H1 (cell line): ENCODE data around the gene PPY. TPM values are rescaled to one million over a fixed set of nuclear protein-coding genes. Genes with fewer than 3 reads are reported as not detected.

Experiments used
- CTCF ChIA-PET: fragments of 300-600 bp; sonication (Branson Sonifier 250); formaldehyde crosslinking; loops from one replicate; lab custom pipeline; 2021; ENCODE audit not compliant: partially characterized antibody; lab: Charles Lee
- POLR2A ChIA-PET: fragments of 300-600 bp; sonication (Branson Sonifier 250); formaldehyde crosslinking; loops from one replicate; lab custom pipeline; 2021; ENCODE audit warnings: inconsistent platforms; ENCODE audit not compliant: partially characterized antibody; lab: Charles Lee
- DNase-seq, 2 experiments: peaks; one replicate each; pipeline versions ENCODE4 v3.0.0 to v3.0.0-alpha.2; 2010 to 2022; ENCODE audit warnings: low spot score in 2 of 2, low read depth in 1 of 2, mixed read lengths in 1 of 2
- FAIRE-seq: peaks from 2 replicates; lab custom pipeline; 2011; peaks lifted over from hg19 to GRCh38; lab: Jason Lieb, UNC
- H2AFZ ChIP-seq: 2 replicates; pipeline ENCODE4 v1.8.1; 2012; ENCODE audit warnings: low read length, inconsistent platforms
- H2AK5ac ChIP-seq: 2 replicates; pipeline ENCODE4 v1.6.1; 2013; ENCODE audit warnings: low read depth, low read length
- H2BK120ac ChIP-seq: replicated peaks from 2 replicates; pipeline ENCODE3; 2013; ENCODE audit warnings: low read depth, low read length, inconsistent platforms
- H2BK12ac ChIP-seq: 2 replicates; pipeline ENCODE4 v1.6.1; 2013; ENCODE audit warnings: low read depth, low read length
- H2BK15ac ChIP-seq: 2 replicates; pipeline ENCODE4 v1.6.1; 2013; ENCODE audit warnings: low read length
- H2BK20ac ChIP-seq: 2 replicates; pipeline ENCODE4 v1.6.1; 2013; ENCODE audit warnings: low read length
- H2BK5ac ChIP-seq: 2 replicates; pipeline ENCODE4 v1.6.1; 2013; ENCODE audit warnings: low read depth, low read length
- H3K14ac ChIP-seq: 2 replicates; pipeline ENCODE4 v1.6.1; 2013; ENCODE audit warnings: inconsistent platforms; ENCODE audit not compliant: insufficient read length
- H3K18ac ChIP-seq: 2 replicates; pipeline ENCODE4 v1.6.1; 2013; ENCODE audit warnings: low read length; ENCODE audit errors: extremely low read depth
- H3K23ac ChIP-seq: 2 replicates; pipeline ENCODE4 v1.6.1; 2013; ENCODE audit warnings: inconsistent platforms; ENCODE audit not compliant: insufficient read length
- H3K23me2 ChIP-seq: 2 replicates; pipeline ENCODE4 v1.6.1; 2013; ENCODE audit warnings: low read depth, low read length
- H3K27ac ChIP-seq: 2 replicates; pipeline ENCODE4 v1.6.1; 2011; ENCODE audit warnings: low read depth, low read length, inconsistent platforms
- H3K27me3 ChIP-seq, 4 experiments: replicated peaks in 1 of 4; 1 replicate in 1 of 4; 2 replicates in 3 of 4; pipeline versions ENCODE4 v1.6.1 to v1.8.1; 2011 to 2013; ENCODE audit warnings: low read length in 3 of 4, mild to moderate bottlenecking in 3 of 4, inconsistent platforms in 2 of 4, mixed read lengths in 2 of 4, moderate library complexity in 1 of 4; ENCODE audit not compliant: control insufficient read depth in 3 of 4, insufficient read depth in 3 of 4; ENCODE audit errors: extremely low read depth in 1 of 4
- H3K36me3 ChIP-seq, 4 experiments: 2 replicates each; pipeline versions ENCODE4 v1.6.1 to v1.8.1; 2011 to 2013; ENCODE audit warnings: mild to moderate bottlenecking in 4 of 4, low read length in 3 of 4, moderate library complexity in 2 of 4, control low read depth in 1 of 4, inconsistent platforms in 1 of 4; ENCODE audit not compliant: insufficient read depth in 4 of 4, control insufficient read depth in 2 of 4
- H3K4ac ChIP-seq: replicated peaks from 2 replicates; pipeline ENCODE3; 2013; ENCODE audit warnings: low read length, low read depth, mixed read lengths, inconsistent platforms; ENCODE audit not compliant: insufficient read length
- H3K4me1 ChIP-seq, 4 experiments: replicated peaks in 1 of 4; 1 replicate in 1 of 4; 2 replicates in 3 of 4; pipeline versions ENCODE4 v1.6.1 to v1.8.1; 2011 to 2013; ENCODE audit warnings: low read length in 3 of 4, inconsistent platforms in 2 of 4, mixed read lengths in 1 of 4; ENCODE audit not compliant: insufficient read depth in 4 of 4, control insufficient read depth in 3 of 4
- H3K4me2 ChIP-seq, 2 experiments: 2 replicates each; pipeline versions ENCODE4 v1.6.1 to v1.8.1; 2011 to 2013; ENCODE audit warnings: low read depth in 2 of 2, low read length in 2 of 2, control low read depth in 1 of 2, inconsistent platforms in 1 of 2, mild to moderate bottlenecking in 1 of 2; ENCODE audit not compliant: insufficient read depth in 1 of 2
- H3K4me3 ChIP-seq, 4 experiments: fragments of 200-600, 300-600 bp in 1 of 4; sonication (generic), shearing (Covaris generic), sonication (Bioruptor Twin) in 1 of 4; 2 replicates each; pipeline versions ENCODE4 v1.5.1 to v1.8.1; 2011 to 2016; ENCODE audit warnings: low read length in 4 of 4, low read depth in 3 of 4, control low read depth in 2 of 4, inconsistent platforms in 2 of 4, mild to moderate bottlenecking in 2 of 4, mixed read lengths in 1 of 4, moderate library complexity in 1 of 4; ENCODE audit not compliant: insufficient read depth in 2 of 4; ENCODE audit errors: extremely low read depth in 1 of 4
- H3K56ac ChIP-seq: replicated peaks from 2 replicates; pipeline ENCODE3; 2013; ENCODE audit warnings: low read depth, mild to moderate bottlenecking, mixed read lengths, low read length, inconsistent platforms; ENCODE audit not compliant: insufficient read length
- H3K79me1 ChIP-seq: 2 replicates; pipeline ENCODE4 v1.6.1; 2013; ENCODE audit warnings: low read depth, low read length, control low read depth
- H3K79me2 ChIP-seq, 2 experiments: 2 replicates each; pipeline versions ENCODE4 v1.6.1 to v1.8.1; 2012 to 2013; ENCODE audit warnings: low read length in 2 of 2, mild to moderate bottlenecking in 2 of 2, inconsistent platforms in 1 of 2; ENCODE audit not compliant: insufficient read depth in 2 of 2, control insufficient read depth in 1 of 2
- H3K9ac ChIP-seq, 4 experiments: replicated peaks in 1 of 4; 1 replicate in 1 of 4; 2 replicates in 3 of 4; pipeline versions ENCODE4 v1.6.1 to v1.8.1; 2011 to 2013; ENCODE audit warnings: low read depth in 3 of 4, low read length in 3 of 4, control low read depth in 2 of 4, mild to moderate bottlenecking in 2 of 4, moderate library complexity in 2 of 4, inconsistent platforms in 1 of 4; ENCODE audit errors: extremely low read depth in 1 of 4
- H3K9me3 ChIP-seq, 2 experiments: 2 replicates each; pipeline versions ENCODE4 v1.6.1 to v1.8.1; 2012 to 2013; ENCODE audit warnings: mild to moderate bottlenecking in 2 of 2, moderate library complexity in 2 of 2, control low read depth in 1 of 2, inconsistent platforms in 1 of 2, low read depth in 1 of 2, low read length in 1 of 2, mixed read lengths in 1 of 2; ENCODE audit not compliant: insufficient read depth in 2 of 2
- H4K20me1 ChIP-seq, 2 experiments: replicated peaks in 1 of 2; 2 replicates each; pipeline versions ENCODE3 to v1.8.1; 2011 to 2013; ENCODE audit warnings: inconsistent platforms in 2 of 2, low read length in 2 of 2, mild to moderate bottlenecking in 1 of 2; ENCODE audit not compliant: insufficient read depth in 2 of 2, control insufficient read depth in 1 of 2
- H4K5ac ChIP-seq: 2 replicates; pipeline ENCODE4 v1.6.1; 2013; ENCODE audit warnings: low read length, low read depth, mixed read lengths, inconsistent platforms; ENCODE audit not compliant: insufficient read length
- H4K8ac ChIP-seq: 2 replicates; pipeline ENCODE4 v1.8.0; 2013; ENCODE audit warnings: mild to moderate bottlenecking, moderate library complexity, low read length, inconsistent platforms; ENCODE audit not compliant: insufficient read depth; ENCODE audit errors: extremely low read depth
- H4K91ac ChIP-seq: replicated peaks from 2 replicates; pipeline ENCODE3; 2013; ENCODE audit warnings: low read length, mixed read lengths, inconsistent platforms; ENCODE audit not compliant: insufficient read length
- NANOG ChIP-seq: IDR thresholded peaks from 2 replicates; pipeline ENCODE4 v1.6.1; 2011; ENCODE audit warnings: low read length, low read depth, mild to moderate bottlenecking, inconsistent platforms; ENCODE audit not compliant: insufficient read depth, poor library complexity, severe bottlenecking
- SRF ChIP-seq: IDR thresholded peaks from 2 replicates; pipeline ENCODE4 v1.6.1; 2011; ENCODE audit warnings: mild to moderate bottlenecking, low read depth, low read length, moderate library complexity
- TAF7 ChIP-seq: optimal IDR thresholded peaks from 2 replicates; pipeline ENCODE3; 2011; ENCODE audit warnings: low read depth, mild to moderate bottlenecking, inconsistent platforms, low read length, moderate library complexity, borderline replicate concordance
- WGBS, 2 experiments: shearing (Covaris generic) in 1 of 2; methylation state at CpG; one replicate each; pipeline versions ENCODE4 v1.1.6 to v1.1.7; 2013 to 2015; ENCODE audit warnings: low lambda C conversion rate in 2 of 2, mixed read lengths in 2 of 2, inconsistent platforms in 1 of 2, low coverage in 1 of 2, missing lambda C conversion rate in 1 of 2; ENCODE audit not compliant: insufficient replicate concordance in 2 of 2, insufficient coverage in 1 of 2, insufficient read length in 1 of 2; ENCODE audit errors: extremely low coverage in 1 of 2, missing lambda C conversion rate in 1 of 2; 5-methylcytosine and 5-hydroxymethylcytosine counted together
- polyA plus RNA-seq, 7 experiments: library from polyadenylated mRNA; depleted of rRNA in 3 of 7; stranded (reverse) in 5 of 7; unstranded in 2 of 7; fragments of >200 nt in 5 of 7; fragments of 200-250 nt in 2 of 7; gene quantifications; 1 replicate in 5 of 7; 2 replicates in 1 of 7; 4 replicates in 1 of 7; pipeline versions ENCODE4 v1.2.1 to v1.2.3, GENCODE V29; 2011 to 2013; ENCODE audit warnings: missing spikeins in 2 of 7, mixed read lengths in 2 of 7
- total RNA-seq: library from RNA; stranded (reverse); fragmentation: NEBNext Ultra II Directional; extraction: Animal tissue kit (Norgen Biotek cat#: 25700); gene quantifications from 2 replicates; pipeline ENCODE4 v1.2.1, GENCODE V29; 2021
- TF ChIP-seq, protein P1 (sequence below): IDR thresholded peaks from 2 replicates; pipeline ENCODE4 v1.6.1; 2012; ENCODE audit warnings: inconsistent platforms

Gene PPY
- total and polyA plus RNA-seq, 2 of the 8 experiments (the other 6 are each of a cell fraction or from before 2014, with no cell fraction given), result 0.26 TPM; not detected in 1

GRCh38 chr17:43936434-43936833, 5.8 kb downstream of the PPY start:
- no peak overlapping the region for H3K9ac ChIP-seq
- no peaks in the 10 kb centered on the region for H4K20me1 ChIP-seq
- H2BK20ac ChIP-seq, result no peak overlapping the region
- H3K4me3 ChIP-seq, result no peak overlapping the region
- CTCF ChIA-PET, result interaction anchor here (0.6 to 13.3 kb wide), 9 partner anchors 10 to 58 kb away, joined by 3 to 416 read pairs (median 7); partner anchors contain the start of genes MPP2 and NAGS
- H3K27me3 ChIP-seq, result peaks cover 1 to 31% (median 22%) of the 10 kb centered on the region in 4 experiments
- H3K36me3 ChIP-seq, result no peaks in the 10 kb centered on the region
- no peaks in the 10 kb centered on the region for H3K79me2 ChIP-seq
- H2BK15ac ChIP-seq, result no peak overlapping the region
- no peak overlapping the region for H3K14ac ChIP-seq
- H3K4me1 ChIP-seq, result peaks cover 0 to 15% (median 7%) of the 10 kb centered on the region in 4 experiments; a peak in 6 of 7 replicates
- H3K27ac ChIP-seq, result no peak overlapping the region
- 84% methylated on average over 3 of the region's 3 CpGs; no CpG with 5 or more reads in 1 of the 2 experiments for WGBS, 2 experiments
- no peak overlapping the region for H3K4me2 ChIP-seq
- H3K56ac ChIP-seq, result no peak overlapping the region
- no peak overlapping the region for H2AFZ ChIP-seq
- H3K18ac ChIP-seq, result no peak overlapping the region
- H3K23me2 ChIP-seq, result no peaks in the 10 kb centered on the region; the same call in 1 of the 2 replicates
- no peak overlapping the region for H2BK12ac ChIP-seq
- TF ChIP-seq SRF, result no peak
- TF ChIP-seq, protein P1, sequence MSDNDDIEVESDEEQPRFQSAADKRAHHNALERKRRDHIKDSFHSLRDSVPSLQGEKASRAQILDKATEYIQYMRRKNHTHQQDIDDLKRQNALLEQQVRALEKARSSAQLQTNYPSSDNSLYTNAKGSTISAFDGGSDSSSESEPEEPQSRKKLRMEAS, result no peak
- TF ChIP-seq NANOG, result no peak
- TF ChIP-seq TAF7, result no peak
- TF ChIP-seq, all 59 proteins: peak for 0
- H3K4ac ChIP-seq, result no peak overlapping the region
- no peak overlapping the region for H3K23ac ChIP-seq
- H2BK120ac ChIP-seq, result no peak overlapping the region
- no peak overlapping the region for H4K5ac ChIP-seq
- H3K79me1 ChIP-seq, result no peaks in the 10 kb centered on the region
- no peak for FAIRE-seq
- no peak for DNase-seq
- H4K91ac ChIP-seq, result no peak overlapping the region
- H3K9me3 ChIP-seq, result no peaks in the 10 kb centered on the region
- H2BK5ac ChIP-seq, result no peak overlapping the region
- H2AK5ac ChIP-seq, result no peak overlapping the region
- no peak overlapping the region for H4K8ac ChIP-seq
- POLR2A ChIA-PET, result interaction anchor here (1.3 kb wide), 1 partner anchor 85 kb away, joined by 3 read pairs; no protein-coding TSS in a partner anchor
